MG63 (cell line): ENCODE data around the gene SMIM36. TPM values are rescaled to one million over a fixed set of nuclear protein-coding genes. Genes with fewer than 3 reads are reported as not detected.
"Not testable (repeated sequence)": the region's sequence is repeated elsewhere in the genome, so short reads cannot be mapped to it uniquely, and the experiment has no call there.

Experiments used
- DNase-seq: peaks from one replicate; pipeline ENCODE4 v3.0.0-alpha.2; 2020
- H3K27me3 ChIP-seq: fragments of 250-450 bp; sonication (Bioruptor Pico); 2 replicates; pipeline ENCODE4 v1.5.1; 2020; ENCODE audit warnings: mild to moderate bottlenecking, moderate library complexity
- H3K36me3 ChIP-seq: fragments of 250-450 bp; sonication (Bioruptor Pico); 2 replicates; pipeline ENCODE4 v1.5.1; 2020; ENCODE audit warnings: mild to moderate bottlenecking, moderate library complexity
- H3K4me3 ChIP-seq: fragments of 250-450 bp; sonication (Bioruptor Pico); 2 replicates; pipeline ENCODE4 v1.5.1; 2020; ENCODE audit warnings: mild to moderate bottlenecking, moderate library complexity
- H3K9me3 ChIP-seq: fragments of 250-450 bp; sonication (Bioruptor Pico); 2 replicates; pipeline ENCODE4 v1.5.1; 2020; ENCODE audit warnings: mild to moderate bottlenecking, moderate library complexity
- total RNA-seq: library from RNA; depleted of rRNA; stranded (reverse); fragments of >200 nt; shearing (Covaris generic); gene quantifications from 2 replicates; pipeline ENCODE4 v1.2.3, GENCODE V29; 2014; ENCODE audit warnings: low replicate concordance

The SMIM36 gene
- total RNA-seq, 1 experiment from 2014 or later = not detected

DNA sequence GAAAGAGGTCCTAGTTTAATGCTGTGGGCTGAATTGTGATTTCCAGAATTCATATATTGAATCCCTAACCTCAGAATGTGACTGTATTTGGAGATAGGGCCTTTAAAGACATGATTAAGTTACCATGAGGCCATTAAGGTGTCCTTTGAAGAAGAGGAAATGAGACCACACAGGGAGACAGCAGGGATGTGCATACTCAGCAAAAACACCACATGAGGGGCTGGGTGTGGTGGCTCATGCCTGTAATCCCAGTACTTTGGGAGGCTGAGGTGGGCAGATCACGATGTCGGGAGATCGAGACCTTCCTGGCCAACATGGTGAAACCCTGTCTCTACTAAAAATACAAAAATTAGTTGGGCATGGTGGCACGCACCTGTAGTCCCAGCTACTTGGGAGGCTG is 11.8 kb upstream of the SMIM36 start:
- DNase-seq, H3K9me3 ChIP-seq, H3K4me3 ChIP-seq, H3K36me3 ChIP-seq: not testable (repeated sequence)
- H3K27me3 ChIP-seq = peaks cover 20% of the 10 kb centered on the region

DNA sequence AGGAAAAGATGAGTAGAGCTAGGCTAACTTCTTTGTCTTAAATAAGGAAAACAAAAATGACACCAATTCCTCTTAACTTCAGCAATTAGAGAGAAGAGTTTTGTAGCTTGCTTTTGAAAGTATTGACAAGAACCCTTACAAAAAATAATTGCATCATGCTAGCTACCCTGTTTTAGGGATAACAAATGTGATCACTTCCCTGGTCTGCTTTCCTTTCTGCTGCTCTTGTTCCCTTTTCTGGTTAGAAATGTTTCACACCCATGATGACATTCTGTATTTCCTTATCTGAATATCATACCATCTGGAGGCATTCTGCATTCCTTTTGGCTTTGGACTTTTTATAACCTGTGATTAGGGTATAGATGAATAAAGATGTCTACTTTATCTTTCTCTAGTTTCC is 9.9 kb upstream of the SMIM36 start:
- peaks cover 20% of the 10 kb centered on the region for H3K27me3 ChIP-seq
- H3K9me3 ChIP-seq = no peaks in the 10 kb centered on the region
- no peak overlapping the region for H3K4me3 ChIP-seq
- no peak for DNase-seq
- H3K36me3 ChIP-seq = no peaks in the 10 kb centered on the region

DNA sequence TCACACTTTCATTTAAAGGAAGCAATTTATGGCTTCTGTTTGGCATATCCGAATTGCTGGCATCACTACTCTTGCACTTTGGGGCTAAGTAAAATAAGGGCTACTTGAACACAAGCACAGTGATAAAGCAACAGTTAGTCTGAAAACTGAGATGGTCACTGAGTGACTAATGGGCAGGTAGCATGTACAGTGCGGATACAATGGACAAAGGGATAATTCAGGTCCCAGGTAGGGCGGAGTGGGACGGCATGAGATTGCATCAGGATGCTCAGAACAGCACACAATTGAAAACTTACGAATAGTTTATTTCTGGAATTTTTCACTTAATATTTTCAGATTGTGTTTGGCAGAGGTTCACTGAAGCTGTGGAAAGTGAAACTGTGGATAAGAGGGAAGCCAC is 9.2 kb upstream of the SMIM36 start:
- DNase-seq = no peak
- H3K4me3 ChIP-seq = no peak overlapping the region
- no peaks in the 10 kb centered on the region for H3K36me3 ChIP-seq
- no peaks in the 10 kb centered on the region for H3K9me3 ChIP-seq
- peaks cover 21% of the 10 kb centered on the region for H3K27me3 ChIP-seq

DNA sequence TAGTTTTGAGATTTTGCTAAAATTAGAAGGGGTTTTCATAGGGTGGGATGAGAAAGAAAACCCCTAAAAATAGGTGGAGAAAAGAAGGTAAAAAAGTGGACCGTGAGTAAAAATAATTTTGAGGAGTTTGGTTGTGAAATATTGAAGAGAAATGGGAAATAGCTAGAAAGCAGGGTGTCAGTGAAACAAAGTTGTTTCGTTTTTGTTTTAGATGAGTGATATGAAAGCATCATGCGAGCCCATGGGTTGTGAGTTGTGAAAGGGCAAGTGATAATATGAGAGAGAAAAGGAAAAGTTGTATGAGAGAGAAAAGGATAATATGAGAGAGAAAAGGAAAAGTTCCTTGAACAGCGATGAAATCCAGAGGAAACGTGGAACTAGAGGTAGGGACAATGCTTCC is 7.3 kb upstream of the SMIM36 start:
- DNase-seq = no peak
- Histone ChIP-seq H3K4me3 (no peak overlapping the region), H3K36me3 (no peaks in the 10 kb centered on the region), H3K9me3 (no peaks in the 10 kb centered on the region), H3K27me3 (peaks cover 21% of the 10 kb centered on the region)

DNA sequence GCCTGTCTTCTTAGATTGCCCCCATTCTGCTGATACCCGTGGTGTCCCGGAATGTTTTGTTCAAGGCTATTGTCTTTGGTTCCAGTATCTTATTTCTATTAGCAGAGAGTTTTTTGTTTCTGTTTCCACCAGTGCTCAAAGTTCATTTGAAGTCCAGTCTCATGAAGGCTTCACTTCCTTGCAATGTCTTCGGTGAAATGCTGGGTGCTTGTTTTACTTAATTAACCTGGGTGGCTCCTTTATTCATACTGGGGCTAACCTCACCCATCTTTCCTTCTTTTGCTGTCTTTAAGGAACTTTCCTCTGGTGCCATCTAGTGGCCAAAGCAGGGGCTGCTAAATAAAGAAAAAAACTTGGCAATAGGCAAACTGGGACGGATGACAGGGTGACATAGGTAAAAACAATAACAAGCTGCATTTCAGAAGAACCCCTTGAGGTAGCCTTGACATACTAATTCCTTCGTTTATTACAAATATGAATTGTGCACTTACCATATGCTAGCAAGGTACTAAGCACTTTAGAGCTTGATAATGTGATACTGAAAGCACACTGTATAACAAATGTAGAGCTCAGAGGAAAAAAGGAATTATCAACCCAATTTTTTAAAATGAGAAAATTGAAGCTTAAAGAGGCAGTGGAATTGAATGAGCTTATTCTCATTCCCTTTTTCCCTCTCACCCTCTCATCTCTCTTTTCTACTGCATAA is 2.8 kb upstream of the SMIM36 start:
- H3K27me3 ChIP-seq = peaks cover 8% of the 10 kb centered on the region
- H3K36me3 ChIP-seq = no peaks in the 10 kb centered on the region
- DNase-seq = peak; percentile 33
- no peaks in the 10 kb centered on the region for H3K9me3 ChIP-seq
- no peak overlapping the region for H3K4me3 ChIP-seq

DNA sequence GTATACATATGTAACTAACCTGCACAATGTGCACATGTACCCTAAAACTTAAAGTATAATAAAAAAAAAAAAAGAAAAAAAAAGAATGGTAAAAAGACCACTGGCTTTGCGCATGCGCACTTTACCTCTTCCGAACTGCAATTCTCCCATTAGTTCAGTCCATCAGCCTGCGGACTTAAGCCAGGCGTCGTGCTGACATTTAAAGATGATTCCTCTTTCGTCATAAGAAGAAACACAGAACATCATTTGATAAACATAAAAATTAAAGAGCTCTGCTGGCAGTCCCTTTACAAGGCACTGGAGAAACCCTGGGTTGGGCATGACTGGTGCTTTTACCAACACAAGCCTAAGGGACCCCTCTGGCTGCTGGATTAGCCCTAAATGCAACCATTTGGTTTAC is 3.6 kb downstream of the SMIM36 start:
- not testable (repeated sequence) for H3K4me3 ChIP-seq, H3K27me3 ChIP-seq, H3K36me3 ChIP-seq, H3K9me3 ChIP-seq, DNase-seq

DNA sequence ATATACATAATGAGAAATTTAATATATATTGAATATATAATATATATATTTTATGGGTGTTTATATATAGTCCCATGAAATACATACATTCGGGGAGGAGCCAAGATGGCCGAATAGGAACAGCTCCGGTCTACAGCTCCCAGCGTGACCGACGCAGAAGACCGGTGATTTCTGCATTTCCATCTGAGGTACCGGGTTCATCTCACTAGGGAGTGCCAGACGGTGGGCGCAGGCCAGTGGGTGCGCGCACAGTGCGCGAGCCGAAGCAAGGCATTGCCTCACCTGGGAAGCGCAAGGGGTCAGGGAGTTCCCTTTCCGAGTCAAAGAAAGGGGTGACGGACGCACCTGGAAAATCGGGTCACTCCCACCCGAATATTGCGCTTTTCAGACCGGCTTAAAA is 9.6 kb downstream of the SMIM36 start:
- not testable (repeated sequence) for H3K9me3 ChIP-seq, DNase-seq, H3K27me3 ChIP-seq, H3K4me3 ChIP-seq, H3K36me3 ChIP-seq

DNA sequence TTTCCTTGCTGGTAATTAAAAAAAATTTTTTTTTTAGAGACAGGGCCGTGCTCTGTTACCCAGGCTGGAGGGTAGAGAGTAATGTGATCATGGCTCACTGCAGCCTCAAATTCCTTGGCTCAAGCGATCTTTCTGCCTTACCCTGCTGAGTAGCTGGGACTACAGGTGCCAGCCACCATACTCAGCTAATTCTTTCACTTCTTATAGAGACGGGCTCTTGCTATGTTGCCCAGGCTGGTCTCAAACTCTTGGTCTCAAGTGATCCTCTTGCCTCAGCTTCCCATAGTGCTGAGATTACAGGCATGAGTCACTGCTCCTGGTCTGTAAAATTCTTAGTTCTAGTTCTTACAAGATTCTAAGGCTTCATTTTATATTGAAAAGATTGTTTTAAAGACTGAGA is 11.1 kb downstream of the SMIM36 start:
- DNase-seq = no peak
- H3K36me3 ChIP-seq = no peaks in the 10 kb centered on the region
- H3K9me3 ChIP-seq = no peaks in the 10 kb centered on the region
- no peaks in the 10 kb centered on the region for H3K27me3 ChIP-seq
- H3K4me3 ChIP-seq = no peak overlapping the region

DNA sequence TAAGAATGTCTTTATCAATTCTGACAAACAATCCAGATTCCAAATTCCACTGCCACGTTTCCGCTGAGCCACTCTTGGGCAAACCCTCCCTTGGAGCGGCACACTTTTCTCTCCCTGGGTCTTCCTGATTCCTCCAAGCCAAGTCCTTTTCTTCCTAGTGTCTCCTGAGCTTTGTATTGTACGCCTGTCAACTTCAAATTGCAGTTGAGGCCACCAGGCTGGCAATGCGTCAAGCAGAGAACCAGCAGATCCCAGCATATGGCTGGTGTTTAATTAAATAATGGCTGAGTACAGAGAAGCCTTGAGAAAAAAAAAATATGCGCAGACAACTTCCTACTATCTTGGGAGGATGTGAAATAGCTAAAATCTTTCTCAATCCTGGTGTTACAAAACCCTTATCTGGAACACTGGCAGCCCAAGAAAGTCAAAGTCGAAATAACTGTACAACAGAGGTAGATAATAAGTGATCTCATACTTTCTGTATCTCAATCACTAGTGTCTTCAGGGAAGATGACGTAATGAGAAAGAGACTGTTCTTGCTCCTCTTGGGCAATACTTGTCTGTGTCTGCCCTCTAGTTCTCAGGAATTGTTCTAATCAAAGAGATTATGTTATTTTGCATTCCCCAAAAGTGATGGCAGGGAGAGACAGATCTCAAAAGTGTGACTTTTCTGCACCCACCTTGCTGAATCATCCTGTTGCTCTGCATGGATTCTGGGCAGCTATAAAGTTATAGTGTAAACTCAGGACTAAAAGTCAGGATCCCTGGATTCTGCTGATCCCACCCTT is 15.0 kb downstream of the SMIM36 start:
- Histone ChIP-seq H3K9me3 (no peaks in the 10 kb centered on the region), H3K4me3 (no peak overlapping the region), H3K36me3 (no peaks in the 10 kb centered on the region), H3K27me3 (no peaks in the 10 kb centered on the region)
- no peak for DNase-seq

DNA sequence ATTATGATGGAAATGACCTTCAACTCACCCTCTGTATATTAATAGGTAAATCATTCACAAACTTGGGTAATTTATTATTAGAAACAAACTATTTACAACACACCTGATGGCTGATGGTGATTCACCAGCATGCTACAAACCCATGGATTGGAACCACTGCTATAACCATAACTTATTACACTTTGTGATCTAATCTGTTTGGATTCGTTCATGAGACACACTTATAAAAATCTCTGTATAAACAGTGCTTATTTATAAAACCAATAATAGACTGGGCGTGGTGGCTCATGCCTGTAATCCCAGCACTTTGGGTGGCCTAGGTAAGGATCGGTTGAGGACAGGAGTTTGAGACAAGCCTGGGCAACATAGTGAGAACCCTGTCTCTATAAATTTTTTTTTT is 16.0 kb downstream of the SMIM36 start:
- H3K4me3 ChIP-seq = no peak overlapping the region
- no peak for DNase-seq
- H3K27me3 ChIP-seq = no peaks in the 10 kb centered on the region
- H3K9me3 ChIP-seq = no peaks in the 10 kb centered on the region
- no peaks in the 10 kb centered on the region for H3K36me3 ChIP-seq

DNA sequence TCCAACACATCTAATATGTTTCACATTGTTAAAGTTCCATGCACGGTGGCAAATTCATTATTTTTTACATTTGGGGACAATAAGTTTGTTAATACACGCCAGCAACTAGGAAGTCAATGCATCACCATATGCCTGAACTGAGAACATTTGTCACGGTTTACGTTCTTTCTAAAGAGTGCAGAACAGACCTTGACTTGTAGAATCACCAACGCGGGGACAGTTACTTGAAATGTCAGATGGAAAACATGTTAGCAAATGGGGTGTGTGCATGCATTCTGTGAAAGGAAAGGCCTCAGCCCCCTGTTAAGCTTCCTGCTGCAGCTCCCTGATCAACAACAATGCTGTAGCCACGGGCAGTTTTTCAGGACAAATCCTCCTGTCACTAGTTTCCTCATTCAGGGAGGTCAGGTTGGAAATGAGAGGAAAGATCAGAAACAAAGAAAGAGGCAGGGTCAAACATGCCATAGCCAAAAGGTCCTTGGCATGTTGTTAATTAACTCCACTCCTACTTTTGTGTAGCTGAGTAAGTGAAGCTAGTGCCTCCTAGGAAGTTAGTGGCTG is 18.4 kb downstream of the SMIM36 start:
- Histone ChIP-seq H3K27me3 (no peaks in the 10 kb centered on the region), H3K4me3 (no peak overlapping the region), H3K9me3 (no peaks in the 10 kb centered on the region), H3K36me3 (no peaks in the 10 kb centered on the region)
- no peak for DNase-seq

DNA sequence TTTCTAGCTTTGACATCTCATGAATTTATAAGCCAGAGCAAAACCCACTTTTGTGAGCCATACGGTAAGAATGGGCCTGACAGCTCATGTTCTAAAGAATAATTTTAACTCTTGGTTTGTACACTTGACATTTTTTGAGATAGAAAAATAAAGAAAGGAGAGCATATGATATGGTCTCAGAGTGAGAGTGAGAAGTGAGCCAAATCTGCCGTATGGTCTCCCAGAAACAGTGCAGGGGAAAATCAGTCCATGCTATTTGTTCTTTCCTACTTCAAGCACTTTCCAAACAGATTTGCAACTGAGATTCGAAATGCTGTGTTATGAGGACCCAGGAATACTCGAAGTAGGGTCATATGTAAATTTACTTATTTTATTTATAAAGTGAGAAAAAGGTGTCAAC is 20.9 kb downstream of the SMIM36 start:
- DNase-seq = no peak
- no peaks in the 10 kb centered on the region for H3K27me3 ChIP-seq
- no peaks in the 10 kb centered on the region for H3K36me3 ChIP-seq
- no peaks in the 10 kb centered on the region for H3K9me3 ChIP-seq
- H3K4me3 ChIP-seq = no peak overlapping the region

DNA sequence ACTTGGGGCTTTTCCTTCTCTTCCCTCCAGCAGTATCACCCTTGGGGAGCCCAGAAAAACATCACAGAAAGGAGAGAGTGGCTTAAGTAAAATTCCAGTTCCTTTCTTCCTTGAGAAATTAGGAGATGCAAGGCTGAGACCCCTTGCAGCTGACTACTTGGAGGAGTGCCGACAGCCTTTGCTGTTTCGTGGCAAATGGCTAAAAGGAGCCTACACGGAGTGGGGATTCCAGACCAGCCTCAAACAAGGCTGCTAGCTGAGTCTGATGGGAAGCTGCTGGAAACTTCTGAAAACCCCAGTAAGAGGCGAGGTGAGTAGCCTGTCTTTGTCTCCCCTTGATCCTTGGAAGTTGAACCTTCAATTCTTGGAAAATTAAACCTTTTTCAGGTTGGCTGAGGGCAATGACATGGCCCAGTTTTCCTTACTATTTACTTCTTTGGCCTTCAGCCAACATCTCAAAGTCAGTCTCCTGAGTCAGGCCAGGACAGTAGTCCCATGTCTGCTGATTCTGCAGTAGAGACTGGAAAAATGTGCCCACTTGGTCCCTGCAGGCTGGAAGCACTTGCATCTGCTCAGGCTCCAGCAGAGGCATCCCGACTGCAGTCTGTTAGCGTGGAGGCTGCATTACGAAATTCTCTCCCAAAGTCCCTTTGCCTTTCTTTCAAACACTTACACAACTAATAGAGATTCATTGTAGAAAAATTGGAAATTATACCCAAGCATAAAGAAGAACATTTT is 23.4 kb downstream of the SMIM36 start:
- Histone ChIP-seq H3K36me3 (no peaks in the 10 kb centered on the region), H3K4me3 (no peak overlapping the region), H3K9me3 (no peaks in the 10 kb centered on the region), H3K27me3 (no peaks in the 10 kb centered on the region)
- no peak for DNase-seq

DNA sequence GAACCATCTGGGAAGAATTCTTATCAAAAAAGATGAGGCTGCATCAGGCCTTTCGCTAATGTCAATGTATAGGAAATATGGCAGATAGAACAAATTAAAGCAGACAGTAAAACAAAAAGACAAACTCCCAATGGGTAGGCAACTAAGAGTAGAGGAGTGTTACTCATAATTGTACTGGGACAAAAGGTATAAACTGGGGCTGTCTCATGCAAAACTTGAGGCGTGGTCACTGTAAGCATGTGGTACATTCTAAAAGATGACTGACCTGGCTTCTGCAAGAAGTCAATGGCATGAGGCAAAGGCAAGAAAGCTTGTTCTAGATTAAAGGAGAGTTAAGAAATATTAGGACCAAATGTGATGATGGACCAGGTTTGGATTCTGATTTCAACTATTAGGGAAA is 26.7 kb downstream of the SMIM36 start:
- no peak overlapping the region for H3K4me3 ChIP-seq
- H3K9me3 ChIP-seq = no peaks in the 10 kb centered on the region
- no peak for DNase-seq
- no peaks in the 10 kb centered on the region for H3K36me3 ChIP-seq
- no peaks in the 10 kb centered on the region for H3K27me3 ChIP-seq

DNA sequence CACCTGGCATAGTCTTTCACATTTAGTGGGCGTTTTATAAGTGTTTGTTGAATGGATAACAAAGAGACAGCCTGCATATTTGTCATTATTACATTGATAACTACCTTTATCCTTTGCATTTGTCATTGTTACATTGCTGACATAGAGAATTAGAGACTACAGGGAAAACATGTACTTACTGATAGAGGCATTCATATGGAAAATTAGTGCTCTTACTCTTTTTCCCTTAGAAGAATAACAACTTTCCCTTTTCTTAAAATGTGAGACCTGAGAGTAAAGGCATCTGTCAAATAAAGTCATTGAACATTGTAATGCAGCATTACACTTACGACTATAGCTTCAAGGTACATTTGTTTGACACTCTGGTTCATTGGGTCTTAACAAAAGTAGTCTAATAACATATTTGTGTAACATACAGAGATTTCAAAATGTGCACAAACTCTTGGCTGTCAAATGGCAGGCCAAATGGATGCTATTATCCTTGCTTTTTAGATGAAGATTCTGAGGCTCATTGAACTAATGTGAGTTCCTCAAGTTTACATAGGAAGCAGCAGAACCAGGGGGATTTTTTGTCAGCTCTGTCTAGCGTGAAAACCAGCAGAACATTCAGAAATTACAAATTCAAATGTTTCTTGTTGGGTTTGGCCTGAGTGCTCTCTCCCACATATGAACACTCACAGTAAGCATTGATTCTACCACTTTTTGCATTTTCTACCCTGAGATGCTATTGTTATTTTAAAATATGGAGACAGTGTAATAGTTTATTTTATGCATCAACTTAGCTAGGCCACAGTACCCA is 28.5 kb downstream of the SMIM36 start:
- Histone ChIP-seq H3K9me3 (no peaks in the 10 kb centered on the region), H3K27me3 (no peaks in the 10 kb centered on the region)

DNA sequence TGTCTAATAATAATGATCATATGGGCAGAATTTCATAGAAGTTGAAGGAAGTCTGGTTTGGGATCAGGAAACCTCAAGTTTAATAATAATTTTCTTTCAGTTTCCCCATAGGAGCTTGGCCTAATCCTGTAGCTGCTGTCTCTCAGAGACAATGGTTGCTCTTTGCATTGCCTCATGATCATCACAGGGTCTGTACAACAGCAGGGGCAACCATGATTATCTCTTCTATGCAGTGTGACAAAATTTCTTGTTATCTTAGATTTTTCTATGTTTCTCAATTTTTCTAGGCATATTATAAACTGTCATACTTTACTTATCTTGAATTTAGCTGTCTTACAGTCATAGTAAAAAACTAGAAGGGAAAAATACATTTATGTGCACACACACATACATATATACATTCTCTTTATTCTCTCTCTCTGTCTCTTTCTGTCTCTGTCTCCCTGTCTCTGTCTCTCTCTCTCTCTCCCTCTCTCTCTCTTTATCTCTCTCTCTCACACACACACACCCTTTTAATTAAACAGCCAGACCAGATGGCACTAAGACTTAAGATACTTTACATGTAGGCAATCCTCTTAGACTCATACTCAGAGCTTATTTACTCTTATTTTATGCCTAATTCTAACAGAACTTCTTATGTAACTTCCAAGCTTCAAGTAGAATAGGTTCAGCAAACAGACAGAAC is 30.5 kb downstream of the SMIM36 start:
- no peak for DNase-seq
- H3K36me3 ChIP-seq = no peaks in the 10 kb centered on the region
- no peaks in the 10 kb centered on the region; the same call in 1 of the 2 replicates for H3K9me3 ChIP-seq
- no peak overlapping the region for H3K4me3 ChIP-seq
- H3K27me3 ChIP-seq = no peaks in the 10 kb centered on the region

More for the DNA sequence above, 28.5 kb downstream of the SMIM36 start:
- no peak overlapping the region for H3K4me3 ChIP-seq
- no peak for DNase-seq
- no peaks in the 10 kb centered on the region for H3K36me3 ChIP-seq
